Endometrial microvascular endothelial cells (primary cell): Measurements from ENCODE around the gene TBC1D1. TPM values are rescaled to one million over a fixed set of nuclear protein-coding genes. Genes with fewer than 3 reads are reported as not detected.

Experiments used
- in situ Hi-C: cut with HindIII; loops from 2 replicates; pipeline ENCODE4 v1.10.0; 2017; ENCODE audit warnings: low sequenced_read_pairs, low pct_unique_long_range_greater_than_20kb; ENCODE audit errors: inconsistent ontology term
- total RNA-seq: library from RNA; depleted of rRNA; stranded (reverse); fragments of >200 nt; gene quantifications from one replicate; pipeline ENCODE4 v1.2.3, GENCODE V29; 2015; ENCODE audit errors: inconsistent ontology term

Gene TBC1D1
- total RNA-seq, 1 donor from 2014 or later = 194 TPM

GRCh38 chr4:38082424-38083385, 191.8 kb downstream of the TBC1D1 start:
- in situ Hi-C loops = no loop called here

DNA sequence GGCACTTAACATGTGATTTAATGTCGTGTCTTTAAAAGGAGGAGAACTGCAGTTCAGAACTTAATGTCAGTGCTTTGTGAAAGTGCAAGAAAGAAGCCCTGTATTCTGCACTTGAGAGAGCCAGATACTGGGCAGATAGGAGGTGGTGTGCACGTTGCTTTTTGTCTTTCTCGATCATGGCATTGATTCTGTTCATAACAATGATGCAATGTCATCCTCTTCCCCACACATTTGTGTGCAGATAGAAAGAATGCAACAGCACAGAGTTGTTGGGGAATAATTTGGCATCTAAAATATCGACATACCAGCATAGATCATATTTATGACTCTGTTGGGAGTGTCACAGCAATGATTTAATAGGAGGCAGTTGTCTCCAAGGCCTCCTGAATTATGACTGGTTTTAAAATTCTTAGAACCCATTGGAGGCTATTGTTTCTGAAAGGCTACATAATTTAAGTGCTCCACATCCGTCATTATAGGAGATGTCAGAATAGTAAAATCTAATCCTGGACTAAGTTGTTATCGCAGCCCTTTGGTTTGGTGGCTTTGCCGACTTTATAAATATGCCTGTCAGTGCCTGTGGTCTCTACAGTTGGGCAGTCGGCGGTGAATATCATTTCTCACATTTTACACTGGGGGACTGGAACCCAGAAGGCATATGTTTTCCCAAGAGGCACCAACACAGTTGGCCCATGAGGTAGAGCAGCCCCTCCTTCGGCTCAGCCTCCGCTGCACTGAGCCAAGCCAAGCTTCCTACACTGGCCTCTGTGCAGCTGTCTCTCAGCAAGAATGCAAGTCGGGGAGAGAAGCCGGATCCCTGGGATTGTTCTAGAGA, 194.2 kb downstream of the TBC1D1 start:
- in situ Hi-C loops = no loop called here

DNA sequence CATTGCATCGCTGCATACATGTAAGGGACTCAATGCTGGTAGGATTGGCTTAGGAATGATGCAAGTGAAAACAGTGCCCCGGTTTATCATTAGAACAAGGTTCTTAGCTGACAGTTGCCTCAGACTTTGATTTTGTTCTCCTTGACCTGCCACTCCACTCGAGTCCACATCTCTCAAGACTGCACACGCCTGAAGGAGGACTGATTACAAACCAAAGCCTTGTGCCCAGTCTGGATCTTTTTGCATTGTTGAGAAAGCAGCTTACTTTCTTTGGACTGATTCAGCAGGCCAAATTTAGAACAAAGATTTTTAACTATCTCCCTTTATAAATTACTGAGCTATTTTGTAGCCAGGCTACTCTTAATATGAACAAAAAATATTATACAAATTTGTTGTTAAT, 194.9 kb downstream of the TBC1D1 start:
- in situ Hi-C loops = no loop called here

- in situ Hi-C loops = no loop called here
Measured at GRCh38 chr4:38086151-38086848, 195.4 kb downstream of the TBC1D1 start.

DNA sequence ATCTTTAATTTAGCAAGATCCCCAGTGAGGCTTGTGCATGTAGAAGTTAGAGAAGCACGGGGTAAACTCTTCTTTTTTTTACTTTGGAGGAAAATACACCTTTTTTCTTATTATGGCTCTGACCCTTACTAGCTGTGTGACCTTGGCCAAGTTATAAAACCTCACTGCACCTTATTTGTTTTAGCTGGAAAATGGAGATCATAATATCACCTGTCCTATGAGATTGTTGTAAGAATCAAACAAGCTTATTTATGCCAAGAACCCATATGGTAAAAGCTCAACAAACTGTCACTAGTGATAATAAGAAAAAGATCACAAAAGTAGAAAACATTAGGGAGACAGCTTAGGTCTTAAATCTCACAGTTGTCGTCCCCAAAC, 196.0 kb downstream of the TBC1D1 start:
- in situ Hi-C loops = no loop called here

DNA sequence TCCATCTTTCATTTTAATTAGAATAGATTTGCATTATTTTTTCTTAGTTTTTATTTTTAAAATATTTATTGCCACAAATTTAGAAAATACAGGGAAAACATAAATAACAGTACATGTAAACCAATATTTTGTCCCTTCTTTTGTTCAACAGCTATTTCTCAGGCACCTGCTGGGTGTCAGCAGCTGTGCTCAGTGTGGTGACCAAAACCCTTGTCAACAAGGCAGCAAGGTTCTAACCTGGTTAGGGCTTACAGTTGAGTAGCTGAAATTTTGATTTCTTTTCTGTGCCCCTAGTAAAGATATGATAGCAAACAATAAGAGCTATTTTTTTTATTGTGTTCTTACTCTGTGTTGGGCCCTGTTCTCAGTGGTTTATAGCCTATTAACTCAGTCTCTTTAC, 197.4 kb downstream of the TBC1D1 start:
- in situ Hi-C loops = no loop called here

DNA sequence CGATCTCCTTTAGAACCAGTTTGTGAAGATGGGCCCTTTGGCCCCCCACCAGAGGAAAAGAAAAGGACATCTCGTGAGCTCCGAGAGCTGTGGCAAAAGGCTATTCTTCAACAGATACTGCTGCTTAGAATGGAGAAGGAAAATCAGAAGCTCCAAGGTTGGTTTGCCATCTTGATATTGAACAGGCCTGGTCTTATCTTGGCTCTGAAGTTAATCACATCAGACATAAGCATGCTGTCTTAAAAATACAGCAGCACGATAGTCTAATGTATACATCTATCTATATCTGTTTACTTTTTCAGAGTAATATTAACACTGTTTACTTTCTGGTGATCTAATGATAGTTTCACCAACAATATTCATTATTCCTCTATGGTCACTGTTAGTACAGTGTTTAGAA, 199.1 kb downstream of the TBC1D1 start:
- in situ Hi-C loops = no loop called here

GRCh38 chr4:38090455-38091246, 199.8 kb downstream of the TBC1D1 start:
- in situ Hi-C loops = no loop called here

DNA sequence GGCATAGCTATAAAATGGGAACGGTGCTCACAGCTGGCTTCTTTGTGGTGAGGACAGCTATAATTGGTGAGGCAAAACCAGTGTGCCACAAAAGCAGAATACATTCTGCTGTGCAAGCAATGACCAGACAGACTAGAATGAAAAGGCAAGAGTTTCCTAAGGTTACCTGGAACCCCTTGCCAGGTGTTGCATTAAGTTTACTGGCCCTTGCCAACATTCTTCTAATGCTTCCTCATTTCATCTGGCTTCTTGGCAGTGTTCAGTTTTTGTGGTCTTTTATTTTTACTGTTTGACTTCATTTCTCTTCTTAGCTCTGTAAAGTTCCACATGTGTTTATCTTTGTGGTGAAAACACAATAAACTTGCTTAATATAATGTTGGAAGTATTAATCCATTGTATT, 200.8 kb downstream of the TBC1D1 start:
- in situ Hi-C loops = no loop called here

GRCh38 chr4:38092701-38093100, 201.8 kb downstream of the TBC1D1 start:
- in situ Hi-C loops = no loop called here

DNA sequence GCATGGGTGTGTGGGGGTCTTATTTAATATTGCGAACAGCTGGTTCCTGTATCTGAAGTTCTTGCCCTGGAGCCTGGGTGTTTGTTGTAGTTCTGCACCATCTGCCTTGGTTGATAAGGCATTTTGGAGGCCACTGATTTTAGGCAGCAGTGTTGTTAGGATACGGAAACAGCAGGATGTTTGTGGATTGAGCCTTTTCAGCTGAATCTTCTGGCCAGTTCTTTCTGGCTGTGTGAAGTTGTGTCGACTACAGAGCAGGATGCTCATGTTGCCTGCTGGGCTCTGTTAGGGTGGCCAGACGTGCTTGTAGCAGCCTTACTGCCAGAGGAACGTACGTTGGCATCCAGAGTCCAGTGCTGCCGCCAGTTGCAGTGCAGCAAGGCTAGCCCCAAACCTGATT, 203.5 kb downstream of the TBC1D1 start:
- in situ Hi-C loops = no loop called here

DNA sequence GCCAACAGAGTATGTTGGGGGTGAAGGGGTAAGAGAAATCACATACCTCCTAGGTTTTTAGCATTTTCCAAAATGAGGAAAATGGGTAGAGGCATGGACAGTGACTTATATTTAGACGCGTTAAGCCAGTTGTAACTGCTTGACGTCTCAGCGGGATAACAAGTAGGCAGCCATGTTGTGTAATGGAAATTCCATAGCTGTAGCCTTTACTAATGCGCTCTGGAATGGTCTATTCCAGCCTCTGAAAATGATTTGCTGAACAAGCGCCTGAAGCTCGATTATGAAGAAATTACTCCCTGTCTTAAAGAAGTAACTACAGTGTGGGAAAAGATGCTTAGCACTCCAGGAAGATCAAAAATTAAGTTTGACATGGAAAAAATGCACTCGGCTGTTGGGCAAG, 204.8 kb downstream of the TBC1D1 start:
- in situ Hi-C loops = no loop called here

- in situ Hi-C loops = no loop called here
Measured at GRCh38 chr4:38097818-38098217, 206.9 kb downstream of the TBC1D1 start.

DNA sequence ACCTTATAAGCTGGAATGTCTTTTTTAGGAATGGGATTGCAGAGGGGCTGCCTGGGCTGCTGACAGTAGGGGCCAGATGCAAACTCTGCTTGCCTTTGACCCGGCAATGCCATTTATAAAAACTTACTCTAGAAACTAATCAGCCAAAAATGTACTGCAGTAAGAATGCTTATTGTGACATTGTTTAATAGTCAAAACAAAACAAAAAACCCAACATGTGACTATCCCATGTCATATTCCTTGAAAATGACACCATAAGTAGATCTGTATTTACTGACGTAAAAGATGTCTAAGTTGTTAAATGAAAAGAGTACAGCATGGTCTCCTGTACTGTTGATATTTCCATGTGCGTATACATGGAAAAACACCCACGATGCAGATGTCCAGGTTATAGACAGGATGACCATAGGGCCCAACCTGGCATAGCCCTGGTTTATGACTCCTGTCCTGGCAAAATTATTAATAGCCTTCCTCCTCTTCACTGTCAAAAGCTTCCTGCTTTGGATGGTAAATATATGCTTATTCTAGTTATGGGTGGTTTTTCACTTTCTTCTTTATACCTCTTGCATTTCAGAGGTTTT, 208.2 kb downstream of the TBC1D1 start:
- in situ Hi-C loops = no loop called here

DNA sequence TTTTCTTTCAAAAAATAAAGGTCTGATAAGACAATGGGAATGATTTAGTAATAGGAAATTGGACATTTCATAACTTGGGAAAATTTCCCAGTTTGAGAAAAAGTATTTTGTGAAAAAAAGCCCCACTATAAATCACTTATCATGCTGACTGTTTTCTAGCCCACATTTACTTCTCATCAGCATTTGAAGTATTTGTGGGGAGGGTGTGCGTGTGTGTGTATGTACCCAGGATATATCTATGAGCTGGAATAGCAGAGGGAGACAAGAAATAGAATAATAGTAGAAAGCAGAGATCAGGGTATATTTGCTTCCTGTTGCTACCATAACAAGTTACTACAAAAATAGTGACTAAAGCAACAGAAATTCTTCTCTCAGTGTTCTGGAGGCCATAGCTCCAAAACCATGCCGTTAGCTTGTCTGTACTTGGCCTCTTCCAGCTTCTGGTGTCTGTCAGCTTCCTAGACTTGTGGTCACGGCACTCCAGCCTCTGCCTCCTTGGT, 209.1 kb downstream of the TBC1D1 start:
- in situ Hi-C loops = no loop called here

GRCh38 chr4:38100474-38101255, 209.8 kb downstream of the TBC1D1 start:
- in situ Hi-C loops = no loop called here

DNA sequence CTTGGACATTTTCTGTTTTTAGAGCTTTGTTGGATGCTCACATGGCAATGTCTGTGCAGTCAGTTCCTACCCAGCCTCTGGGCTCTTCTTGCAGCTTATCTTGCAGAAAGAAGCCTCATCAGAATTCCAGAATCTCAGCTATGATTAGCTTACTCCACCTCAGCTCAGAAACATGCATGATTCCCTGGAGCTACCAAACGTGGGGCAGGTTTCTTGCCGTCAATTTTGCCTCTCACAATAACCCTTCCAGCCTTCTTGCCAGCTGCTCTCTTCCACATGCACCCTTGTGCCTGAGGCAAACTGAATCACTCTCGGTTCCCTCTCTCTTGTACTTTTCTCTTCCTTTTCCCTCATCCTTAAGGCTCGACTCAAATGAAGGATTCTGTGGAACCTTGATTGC, 210.7 kb downstream of the TBC1D1 start:
- in situ Hi-C loops = no loop called here
